Measurements from ENCODE around the gene GSTO2.

- TF ChIP-seq, protein P1, sequence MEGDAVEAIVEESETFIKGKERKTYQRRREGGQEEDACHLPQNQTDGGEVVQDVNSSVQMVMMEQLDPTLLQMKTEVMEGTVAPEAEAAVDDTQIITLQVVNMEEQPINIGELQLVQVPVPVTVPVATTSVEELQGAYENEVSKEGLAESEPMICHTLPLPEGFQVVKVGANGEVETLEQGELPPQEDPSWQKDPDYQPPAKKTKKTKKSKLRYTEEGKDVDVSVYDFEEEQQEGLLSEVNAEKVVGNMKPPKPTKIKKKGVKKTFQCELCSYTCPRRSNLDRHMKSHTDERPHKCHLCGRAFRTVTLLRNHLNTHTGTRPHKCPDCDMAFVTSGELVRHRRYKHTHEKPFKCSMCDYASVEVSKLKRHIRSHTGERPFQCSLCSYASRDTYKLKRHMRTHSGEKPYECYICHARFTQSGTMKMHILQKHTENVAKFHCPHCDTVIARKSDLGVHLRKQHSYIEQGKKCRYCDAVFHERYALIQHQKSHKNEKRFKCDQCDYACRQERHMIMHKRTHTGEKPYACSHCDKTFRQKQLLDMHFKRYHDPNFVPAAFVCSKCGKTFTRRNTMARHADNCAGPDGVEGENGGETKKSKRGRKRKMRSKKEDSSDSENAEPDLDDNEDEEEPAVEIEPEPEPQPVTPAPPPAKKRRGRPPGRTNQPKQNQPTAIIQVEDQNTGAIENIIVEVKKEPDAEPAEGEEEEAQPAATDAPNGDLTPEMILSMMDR (IDR thresholded peaks at IDR 0.05; ENCODE audit: low read depth, low read length, poor library complexity, severe bottlenecking), result no peak
- TF ChIP-seq EZH2phosphoT487 (IDR thresholded peaks at IDR 0.05; ENCODE audit: borderline replicate concordance, low read length), result no peak
Measured at GRCh38 chr10:104245066-104245632, 23.8 kb upstream of the GSTO2 start.

Data from DOHH2 (cell line).